GM10266 (cell line): ENCODE data around the gene ZNF223.

Source experiments
- DNase-seq: peaks from one replicate; pipeline ENCODE4 v3.0.0; 2012; ENCODE audit errors: extremely low spot score
- TF ChIP-seq, protein P1 (sequence below): IDR thresholded peaks from 2 replicates; pipeline ENCODE4 v1.5.1; 2012; ENCODE audit warnings: mild to moderate bottlenecking, low read depth; ENCODE audit not compliant: control insufficient read depth, insufficient read depth; ENCODE audit errors: missing control alignments

Gene ZNF223

GRCh38 chr19:44010468-44010867 is 41.4 kb upstream of the ZNF223 start:
- no peak for DNase-seq
- TF ChIP-seq, protein P1, sequence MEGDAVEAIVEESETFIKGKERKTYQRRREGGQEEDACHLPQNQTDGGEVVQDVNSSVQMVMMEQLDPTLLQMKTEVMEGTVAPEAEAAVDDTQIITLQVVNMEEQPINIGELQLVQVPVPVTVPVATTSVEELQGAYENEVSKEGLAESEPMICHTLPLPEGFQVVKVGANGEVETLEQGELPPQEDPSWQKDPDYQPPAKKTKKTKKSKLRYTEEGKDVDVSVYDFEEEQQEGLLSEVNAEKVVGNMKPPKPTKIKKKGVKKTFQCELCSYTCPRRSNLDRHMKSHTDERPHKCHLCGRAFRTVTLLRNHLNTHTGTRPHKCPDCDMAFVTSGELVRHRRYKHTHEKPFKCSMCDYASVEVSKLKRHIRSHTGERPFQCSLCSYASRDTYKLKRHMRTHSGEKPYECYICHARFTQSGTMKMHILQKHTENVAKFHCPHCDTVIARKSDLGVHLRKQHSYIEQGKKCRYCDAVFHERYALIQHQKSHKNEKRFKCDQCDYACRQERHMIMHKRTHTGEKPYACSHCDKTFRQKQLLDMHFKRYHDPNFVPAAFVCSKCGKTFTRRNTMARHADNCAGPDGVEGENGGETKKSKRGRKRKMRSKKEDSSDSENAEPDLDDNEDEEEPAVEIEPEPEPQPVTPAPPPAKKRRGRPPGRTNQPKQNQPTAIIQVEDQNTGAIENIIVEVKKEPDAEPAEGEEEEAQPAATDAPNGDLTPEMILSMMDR, result no peak

DNA sequence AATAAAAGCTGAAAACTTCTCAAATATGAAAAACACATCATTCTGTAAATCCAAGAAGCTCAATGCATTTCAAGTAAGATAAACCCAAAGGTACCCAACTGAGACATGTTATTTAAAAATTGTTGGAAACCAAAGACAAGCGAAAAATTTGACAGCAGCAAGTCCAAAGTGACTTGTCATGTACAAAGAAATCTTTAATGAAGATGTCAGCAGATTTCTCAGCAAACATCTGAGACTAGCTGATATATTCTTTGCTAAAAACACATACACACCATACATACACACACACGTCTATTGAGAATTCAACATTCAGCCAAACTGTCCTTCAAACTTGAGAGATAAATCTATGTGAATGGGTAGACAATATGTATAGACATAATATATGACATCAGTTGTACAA is 32.3 kb upstream of the ZNF223 start:
- DNase-seq, result no peak
- TF ChIP-seq, protein P1, result no peak

DNA sequence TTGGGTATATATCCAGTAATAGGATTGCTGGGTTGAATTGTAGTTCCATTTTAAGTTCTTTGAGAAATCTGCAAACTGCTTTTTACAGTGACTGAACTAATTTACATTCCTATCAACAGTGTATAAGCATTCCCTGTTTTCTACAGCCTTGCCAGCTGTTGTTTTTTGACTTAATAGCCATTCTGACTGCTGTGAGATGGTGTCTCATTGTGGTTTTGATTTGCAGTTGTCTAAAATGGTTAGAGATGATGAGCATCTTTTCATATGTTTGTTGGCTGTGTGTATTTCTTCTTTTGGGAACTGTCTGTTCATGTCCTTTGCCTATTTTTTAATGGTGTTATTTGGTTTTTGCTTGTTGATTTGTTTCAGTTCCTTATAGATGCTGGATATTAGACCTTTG is 30.6 kb upstream of the ZNF223 start:
- TF ChIP-seq, protein P1, result no peak
- DNase-seq, result no peak

GRCh38 chr19:44024900-44025216 is 27.0 kb upstream of the ZNF223 start:
- no peak for DNase-seq
- TF ChIP-seq, protein P1, result no peak

GRCh38 chr19:44025217-44025936 is 26.5 kb upstream of the ZNF223 start, which contains the start of gene ZNF222:
ZNF222 (plus strand) TSS chr19:44025379; CDS start chr19:44025437, 58 bp downstream.
- TF ChIP-seq, protein P1, result no peak
- peak; percentile 73 for DNase-seq

GRCh38 chr19:44026622-44027021 is 25.2 kb upstream of the ZNF223 start:
- no peak for DNase-seq
- TF ChIP-seq, protein P1, result no peak

DNA sequence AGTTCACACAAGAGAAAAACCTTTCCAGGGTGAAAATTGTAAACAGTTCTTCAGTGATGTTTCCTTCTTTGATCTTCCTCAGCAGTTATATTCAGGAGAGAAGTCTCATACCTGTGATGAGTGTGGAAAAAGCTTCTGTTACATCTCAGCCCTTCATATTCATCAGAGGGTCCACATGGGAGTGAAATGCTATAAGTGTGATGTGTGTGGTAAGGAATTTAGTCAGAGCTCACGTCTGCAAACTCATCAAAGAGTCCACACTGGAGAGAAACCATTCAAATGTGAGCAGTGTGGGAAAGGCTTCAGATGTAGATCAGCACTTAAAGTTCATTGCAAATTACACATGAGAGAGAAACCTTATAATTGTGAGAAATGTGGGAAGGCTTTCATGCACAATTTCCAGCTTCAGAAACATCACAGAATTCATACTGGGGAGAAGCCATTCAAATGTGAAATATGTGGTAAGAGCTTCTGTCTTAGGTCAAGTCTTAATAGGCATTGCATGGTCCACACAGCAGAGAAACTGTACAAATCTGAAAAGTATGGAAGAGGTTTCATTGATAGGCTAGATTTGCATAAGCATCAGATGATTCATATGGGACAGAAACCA is 19.7 kb upstream of the ZNF223 start:
- TF ChIP-seq, protein P1, result no peak
- DNase-seq, result no peak
